Measurements from ENCODE around the gene CLC.

Gene CLC

GRCh38 chr19:39704181-39705044, 33.4 kb downstream of the CLC start, which contains the start of gene LGALS14:
Gene LGALS14, plus strand, starts transcription at chr19:39704481. Its CDS starts 48 bp downstream, at chr19:39704529.
- DNase-seq (ENCODE audit: low read depth): no peak
- TF ChIP-seq, protein P1, sequence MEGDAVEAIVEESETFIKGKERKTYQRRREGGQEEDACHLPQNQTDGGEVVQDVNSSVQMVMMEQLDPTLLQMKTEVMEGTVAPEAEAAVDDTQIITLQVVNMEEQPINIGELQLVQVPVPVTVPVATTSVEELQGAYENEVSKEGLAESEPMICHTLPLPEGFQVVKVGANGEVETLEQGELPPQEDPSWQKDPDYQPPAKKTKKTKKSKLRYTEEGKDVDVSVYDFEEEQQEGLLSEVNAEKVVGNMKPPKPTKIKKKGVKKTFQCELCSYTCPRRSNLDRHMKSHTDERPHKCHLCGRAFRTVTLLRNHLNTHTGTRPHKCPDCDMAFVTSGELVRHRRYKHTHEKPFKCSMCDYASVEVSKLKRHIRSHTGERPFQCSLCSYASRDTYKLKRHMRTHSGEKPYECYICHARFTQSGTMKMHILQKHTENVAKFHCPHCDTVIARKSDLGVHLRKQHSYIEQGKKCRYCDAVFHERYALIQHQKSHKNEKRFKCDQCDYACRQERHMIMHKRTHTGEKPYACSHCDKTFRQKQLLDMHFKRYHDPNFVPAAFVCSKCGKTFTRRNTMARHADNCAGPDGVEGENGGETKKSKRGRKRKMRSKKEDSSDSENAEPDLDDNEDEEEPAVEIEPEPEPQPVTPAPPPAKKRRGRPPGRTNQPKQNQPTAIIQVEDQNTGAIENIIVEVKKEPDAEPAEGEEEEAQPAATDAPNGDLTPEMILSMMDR (conservative IDR thresholded peaks at IDR 0.05; ENCODE audit: control insufficient read depth, insufficient read depth, low read depth, low read length): no peak
- no peak within 1 kb of the TSS for H3K4me3 ChIP-seq (ENCODE audit: control insufficient read depth, low read depth, low read length)

- TF ChIP-seq, protein P1 (conservative IDR thresholded peaks at IDR 0.05; ENCODE audit: control insufficient read depth, insufficient read depth, low read depth, low read length): no peak
- H3K4me3 ChIP-seq (ENCODE audit: control insufficient read depth, low read depth, low read length): no peak overlapping the region
- DNase-seq (ENCODE audit: low read depth): no peak
These were observed 36.5 kb downstream of the CLC start for GRCh38 chr19:39701291-39701690.

DNA sequence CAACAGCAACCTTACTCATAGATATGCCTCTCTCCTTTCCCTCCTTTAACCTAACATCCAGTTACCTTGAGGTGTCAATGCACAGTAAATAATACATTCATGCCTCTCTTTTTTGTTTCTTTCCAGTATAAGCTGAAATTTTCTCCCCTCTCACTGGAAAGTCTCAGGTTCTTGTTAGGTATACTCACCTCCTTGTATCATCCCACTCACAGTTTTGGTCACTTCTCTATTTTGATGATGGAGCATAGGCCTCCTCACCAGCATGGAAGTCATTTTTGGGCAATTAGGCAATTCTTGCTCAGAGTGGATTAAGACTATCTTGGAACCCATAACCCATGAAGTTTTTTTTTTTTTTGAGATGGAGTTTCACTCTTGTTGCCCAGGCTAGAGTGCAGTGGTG, 39.3 kb downstream of the CLC start:
- H3K4me3 ChIP-seq (ENCODE audit: control insufficient read depth, low read depth, low read length): no peak overlapping the region
- TF ChIP-seq, protein P1 (conservative IDR thresholded peaks at IDR 0.05; ENCODE audit: control insufficient read depth, insufficient read depth, low read depth, low read length): no peak
- DNase-seq (ENCODE audit: low read depth): no peak

DNA sequence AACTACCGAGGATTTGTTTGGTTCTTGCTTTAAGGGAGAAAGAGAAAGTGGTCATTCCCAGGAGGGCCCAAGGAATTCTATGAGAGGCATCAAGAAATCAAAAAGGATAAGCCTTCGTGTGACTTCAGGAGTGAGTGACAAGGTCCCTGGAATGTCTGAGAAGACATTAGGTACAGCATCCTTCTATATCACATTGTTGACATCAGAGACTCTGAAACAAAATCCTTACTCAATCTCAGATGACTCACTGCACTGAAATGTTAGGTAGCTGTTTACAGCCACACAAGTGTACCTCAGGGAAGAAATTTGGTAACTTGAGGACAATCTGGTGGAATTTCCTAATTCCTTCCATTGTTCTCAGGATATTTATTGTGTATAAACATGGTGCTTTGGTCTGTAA, 41.4 kb downstream of the CLC start:
- TF ChIP-seq, protein P1 (conservative IDR thresholded peaks at IDR 0.05; ENCODE audit: control insufficient read depth, insufficient read depth, low read depth, low read length): no peak
- DNase-seq (ENCODE audit: low read depth): peak; percentile 40

GRCh38 chr19:39695759-39696158, 42.1 kb downstream of the CLC start:
- H3K4me3 ChIP-seq (ENCODE audit: control insufficient read depth, low read depth, low read length): no peak overlapping the region
- TF ChIP-seq, protein P1 (conservative IDR thresholded peaks at IDR 0.05; ENCODE audit: control insufficient read depth, insufficient read depth, low read depth, low read length): no peak
- no peak for DNase-seq (ENCODE audit: low read depth)

More for the DNA sequence above, 41.4 kb downstream of the CLC start:
- H3K4me3 ChIP-seq (ENCODE audit: control insufficient read depth, low read depth, low read length): no peak overlapping the region

DNA sequence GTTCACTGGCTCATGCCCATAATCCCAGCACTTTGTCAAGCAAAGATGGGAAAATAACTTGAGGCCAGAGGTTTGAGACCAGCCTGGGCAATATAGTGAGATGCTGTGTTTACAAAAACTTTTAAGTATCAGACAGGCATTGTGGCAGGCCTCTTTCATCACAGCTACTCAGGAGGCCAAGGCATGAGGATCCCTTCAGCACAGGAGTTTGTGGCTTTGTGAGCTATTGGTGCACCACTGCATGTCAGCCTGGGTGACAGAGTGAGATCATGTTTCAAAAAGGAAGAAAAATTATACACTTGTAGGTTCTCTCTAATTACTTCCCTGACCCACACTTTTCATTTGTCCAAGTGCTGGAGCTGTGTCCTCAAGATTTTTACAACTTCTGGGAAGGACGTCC, 45.0 kb downstream of the CLC start:
- no peak for DNase-seq (ENCODE audit: low read depth)
- TF ChIP-seq, protein P1 (conservative IDR thresholded peaks at IDR 0.05; ENCODE audit: control insufficient read depth, insufficient read depth, low read depth, low read length): no peak
- H3K4me3 ChIP-seq (ENCODE audit: control insufficient read depth, low read depth, low read length): no peak overlapping the region
